GM18907 (cell line): ENCODE data around the gene SOHLH2.

Source experiments
- ATAC-seq: cut with Tn5 transposase; IDR thresholded peaks from one replicate; pipeline ENCODE4 v1.9.1; 2021; ENCODE audit warnings: mild to moderate bottlenecking, moderate library complexity; ENCODE audit not compliant: unreplicated experiment

SOHLH2 gene

GRCh38 chr13:36214163-36214921 lies at the start of gene SOHLH2:
SOHLH2 (minus strand) TSS chr13:36214556; CDS start chr13:36214526, 30 bp downstream.
- ATAC-seq = no peak

DNA sequence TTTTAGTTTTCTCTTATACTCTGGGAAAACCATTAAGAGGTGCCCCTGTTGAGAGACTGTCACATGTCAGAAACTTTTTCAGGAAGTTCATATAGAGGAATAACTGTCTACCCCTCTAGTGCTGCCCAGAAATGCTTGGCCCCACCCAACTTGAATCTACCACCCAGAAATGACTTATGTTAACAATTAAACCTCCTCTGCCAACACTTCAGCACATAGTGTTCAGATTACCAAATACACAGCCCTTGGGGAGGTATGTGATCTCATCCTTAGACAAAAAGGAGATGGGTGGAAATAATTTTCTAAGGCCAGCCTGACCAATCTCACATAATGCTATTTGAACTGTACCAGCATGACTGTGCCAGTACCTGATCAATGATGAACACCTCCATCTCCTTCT lies 47.6 kb upstream of the SOHLH2 start:
- no peak for ATAC-seq

DNA sequence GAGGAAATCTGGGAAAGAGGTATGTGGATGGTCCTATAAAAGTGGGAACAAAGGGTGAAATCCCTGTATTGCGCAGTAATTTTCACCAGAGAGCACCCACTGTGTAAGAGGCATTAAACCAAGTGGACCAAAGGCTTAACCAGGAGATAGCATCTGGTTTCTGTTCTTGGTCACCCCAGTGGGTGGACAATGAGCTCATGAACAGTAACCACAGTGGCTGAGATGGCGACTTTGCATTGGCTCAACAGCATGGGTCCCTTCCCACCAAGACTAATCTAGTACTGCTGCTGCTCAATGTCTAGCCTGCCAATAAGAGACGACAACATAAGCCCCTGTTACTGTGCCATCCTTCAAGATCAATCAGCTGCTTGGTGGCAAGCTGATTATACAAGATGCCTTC lies 46.7 kb upstream of the SOHLH2 start:
- ATAC-seq = no peak

- no peak for ATAC-seq
Observed at GRCh38 chr13:36259361-36260137, 45.2 kb upstream of the SOHLH2 start.

- no peak for ATAC-seq
Observed at GRCh38 chr13:36258831-36259230, 44.5 kb upstream of the SOHLH2 start.

GRCh38 chr13:36251526-36251925 lies 37.2 kb upstream of the SOHLH2 start:
- no peak for ATAC-seq

DNA sequence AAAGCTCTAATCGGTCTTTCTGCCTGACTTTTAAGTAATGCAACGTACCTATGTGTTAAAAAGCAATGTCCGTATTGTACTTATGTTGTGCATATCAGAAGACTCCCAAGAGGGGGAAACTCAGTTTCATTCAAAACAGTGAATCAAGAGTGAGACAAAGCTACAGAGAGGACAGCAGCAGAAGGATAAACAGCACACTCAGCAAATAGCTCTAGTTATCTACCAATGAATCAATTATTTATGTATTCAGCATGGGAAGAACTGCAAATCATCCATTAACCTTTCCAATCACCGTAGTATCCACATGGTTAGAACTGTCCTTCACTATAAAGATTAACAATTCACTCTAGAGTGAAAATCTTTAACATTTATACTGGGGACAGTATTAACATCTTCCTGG lies 36.7 kb upstream of the SOHLH2 start:
- ATAC-seq = no peak

DNA sequence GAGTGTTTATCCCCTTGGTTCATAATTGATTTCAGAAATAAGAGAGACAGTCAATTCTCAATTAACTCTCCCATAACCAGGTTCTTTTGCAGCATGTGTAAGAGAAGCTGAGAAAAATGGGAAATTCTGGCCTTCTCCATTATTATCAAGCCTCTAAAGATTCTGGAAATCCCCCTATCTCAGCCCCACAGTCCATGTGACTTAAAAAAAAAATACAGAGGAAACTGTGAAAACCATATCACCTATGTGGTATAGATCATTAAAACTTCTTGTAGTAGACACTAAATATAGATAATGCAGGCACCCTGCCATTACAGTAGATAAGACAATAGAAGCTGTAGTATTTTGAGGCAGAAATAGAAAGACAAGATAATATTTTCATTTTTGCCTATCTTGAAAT lies 34.3 kb upstream of the SOHLH2 start:
- no peak for ATAC-seq

DNA sequence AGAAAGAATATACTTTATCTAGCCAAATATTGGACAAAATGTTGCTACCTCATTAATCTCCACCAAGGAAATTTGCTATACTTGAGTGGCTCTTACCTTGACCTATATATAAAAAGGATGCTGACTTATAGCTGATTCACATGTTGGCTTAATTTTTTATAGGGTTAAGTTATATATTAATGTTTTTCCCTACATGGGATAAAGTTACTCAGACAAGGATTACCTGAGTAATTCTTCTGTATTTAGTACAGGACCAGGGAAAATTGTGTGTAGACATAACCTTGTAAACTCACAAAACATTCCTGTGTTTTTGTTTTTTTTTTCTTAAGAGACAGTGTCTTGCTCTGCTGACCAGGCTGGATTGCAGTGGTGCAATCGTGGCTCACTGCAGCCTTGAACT lies 30.6 kb upstream of the SOHLH2 start:
- ATAC-seq = no peak

DNA sequence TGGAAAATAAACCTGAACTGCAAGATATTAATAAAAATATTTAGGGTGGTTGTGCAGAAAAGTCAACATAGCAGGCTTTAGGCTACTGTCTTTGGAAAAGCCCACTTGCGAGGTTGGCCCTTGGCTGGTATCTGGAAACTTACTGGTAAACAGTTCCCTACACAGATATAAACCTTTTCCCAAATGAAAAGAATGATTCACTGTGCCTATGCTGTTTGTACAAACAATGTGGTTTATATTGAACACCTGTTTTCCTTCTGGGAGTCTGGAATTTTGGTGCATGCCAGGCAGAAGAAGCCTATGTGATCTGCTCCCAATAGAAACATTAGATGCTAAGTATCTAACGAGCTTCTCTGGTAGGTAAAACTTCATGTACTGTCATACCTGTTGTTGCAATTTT lies 29.7 kb upstream of the SOHLH2 start:
- ATAC-seq = no peak

DNA sequence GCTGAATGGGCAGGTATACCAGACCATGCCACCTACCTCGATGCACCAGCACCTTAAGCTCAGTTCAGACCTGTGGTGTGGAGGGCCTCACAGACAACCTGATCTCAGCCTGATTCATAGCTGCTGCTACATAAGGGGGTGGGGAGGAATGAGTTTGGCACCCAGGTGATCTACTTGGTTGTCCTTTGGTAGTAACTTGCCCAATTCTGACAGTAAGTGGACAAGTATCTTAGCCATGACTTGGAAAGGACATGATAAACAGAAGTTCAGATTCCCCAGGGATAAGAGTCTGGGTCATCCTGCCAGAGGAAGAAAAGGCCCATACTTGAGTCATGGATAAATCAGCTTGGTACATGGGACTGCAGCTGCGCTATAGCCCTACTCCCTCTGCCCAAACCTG lies 28.4 kb upstream of the SOHLH2 start:
- ATAC-seq = no peak

DNA sequence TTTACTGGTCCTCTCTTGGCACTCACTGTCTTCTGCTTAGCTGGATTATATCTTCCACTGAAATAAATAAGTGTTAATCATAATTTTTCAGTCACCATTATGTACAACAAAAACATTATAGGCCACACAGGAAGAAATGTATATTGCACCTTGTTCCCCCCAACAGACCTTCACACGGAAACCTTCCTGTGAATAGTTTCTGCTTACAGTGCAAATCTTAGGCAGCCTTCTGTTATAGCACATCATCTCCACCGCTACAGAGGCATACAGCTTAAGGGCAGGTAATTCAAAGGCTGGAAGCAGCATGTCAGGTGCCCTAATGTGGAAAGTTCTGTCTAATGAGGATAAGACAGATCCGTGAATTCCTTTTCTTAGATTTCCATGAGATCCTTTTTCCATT lies 16.9 kb upstream of the SOHLH2 start:
- no peak for ATAC-seq

GRCh38 chr13:36224730-36225129 lies 10.4 kb upstream of the SOHLH2 start:
- no peak for ATAC-seq

- ATAC-seq = no peak
Observed at GRCh38 chr13:36219883-36220282, 5.5 kb upstream of the SOHLH2 start.

- no peak for ATAC-seq
Observed at GRCh38 chr13:36217456-36217855, 3.1 kb upstream of the SOHLH2 start.

- no peak for ATAC-seq
Observed at GRCh38 chr13:36212789-36213188, 1.6 kb downstream of the SOHLH2 start.

- ATAC-seq = no peak
Observed at GRCh38 chr13:36211567-36211966, 2.8 kb downstream of the SOHLH2 start.

DNA sequence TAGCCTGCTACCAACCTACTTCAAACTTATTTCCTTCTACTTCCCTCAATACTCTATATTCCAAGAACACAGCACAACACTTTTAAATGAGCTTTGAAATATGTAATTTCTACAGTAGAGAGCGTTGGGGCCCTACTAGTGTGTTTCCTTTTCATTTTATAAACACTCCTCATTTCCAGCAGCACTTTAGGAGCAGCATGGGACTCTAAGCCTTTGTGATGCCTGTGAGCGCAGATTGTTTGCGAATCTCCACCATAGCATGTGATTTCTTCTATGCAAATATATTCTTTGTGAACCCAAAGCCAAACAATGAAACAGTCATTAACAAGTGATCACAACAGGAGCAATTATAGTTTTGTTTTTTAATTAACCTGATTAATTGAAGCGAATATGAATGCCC lies 3.6 kb downstream of the SOHLH2 start:
- no peak for ATAC-seq

DNA sequence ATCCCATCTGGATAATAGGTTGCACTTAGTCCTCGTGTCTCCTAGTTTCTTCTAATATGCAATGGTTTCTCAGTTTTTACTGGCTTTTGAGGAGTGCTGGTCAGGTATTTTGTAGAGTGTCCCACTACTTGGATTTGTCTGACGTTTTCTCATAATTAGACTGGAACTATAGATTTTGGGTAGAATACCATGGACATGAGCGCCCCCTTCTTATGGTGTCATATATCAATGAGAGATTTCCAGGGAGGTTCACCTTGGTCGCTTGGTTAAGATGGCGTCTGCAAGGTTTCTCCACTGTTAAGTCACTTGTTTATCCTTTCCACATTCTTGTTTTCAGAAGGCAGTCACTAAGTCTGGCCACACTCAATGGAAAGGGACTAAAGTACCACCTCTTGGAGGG lies 6.7 kb downstream of the SOHLH2 start:
- no peak for ATAC-seq

GRCh38 chr13:36193151-36193855 lies 21.1 kb downstream of the SOHLH2 start:
- ATAC-seq = no peak

GRCh38 chr13:36192166-36192565 lies 22.2 kb downstream of the SOHLH2 start:
- ATAC-seq = no peak

DNA sequence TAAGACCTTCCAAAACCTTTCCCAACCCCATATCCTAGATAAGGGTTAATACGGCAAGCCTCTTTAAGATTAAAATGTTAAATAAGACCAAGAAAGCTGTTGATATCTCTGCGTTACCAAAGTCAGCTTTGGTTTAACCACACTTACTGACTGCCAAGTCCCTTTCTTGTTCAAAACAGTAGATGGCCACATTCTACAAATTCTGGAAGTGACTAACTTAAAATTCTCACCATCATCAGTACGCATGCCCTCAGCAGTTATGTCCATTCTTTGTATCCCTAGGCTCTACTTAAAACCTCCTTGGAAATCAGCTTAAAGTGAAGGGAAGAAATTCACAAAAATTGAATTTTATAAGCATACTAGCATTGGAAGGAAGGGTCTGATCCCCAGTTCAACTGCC lies 23.6 kb downstream of the SOHLH2 start:
- no peak for ATAC-seq
